ENCODE data around the gene RNF169.

RNF169 gene

DNA sequence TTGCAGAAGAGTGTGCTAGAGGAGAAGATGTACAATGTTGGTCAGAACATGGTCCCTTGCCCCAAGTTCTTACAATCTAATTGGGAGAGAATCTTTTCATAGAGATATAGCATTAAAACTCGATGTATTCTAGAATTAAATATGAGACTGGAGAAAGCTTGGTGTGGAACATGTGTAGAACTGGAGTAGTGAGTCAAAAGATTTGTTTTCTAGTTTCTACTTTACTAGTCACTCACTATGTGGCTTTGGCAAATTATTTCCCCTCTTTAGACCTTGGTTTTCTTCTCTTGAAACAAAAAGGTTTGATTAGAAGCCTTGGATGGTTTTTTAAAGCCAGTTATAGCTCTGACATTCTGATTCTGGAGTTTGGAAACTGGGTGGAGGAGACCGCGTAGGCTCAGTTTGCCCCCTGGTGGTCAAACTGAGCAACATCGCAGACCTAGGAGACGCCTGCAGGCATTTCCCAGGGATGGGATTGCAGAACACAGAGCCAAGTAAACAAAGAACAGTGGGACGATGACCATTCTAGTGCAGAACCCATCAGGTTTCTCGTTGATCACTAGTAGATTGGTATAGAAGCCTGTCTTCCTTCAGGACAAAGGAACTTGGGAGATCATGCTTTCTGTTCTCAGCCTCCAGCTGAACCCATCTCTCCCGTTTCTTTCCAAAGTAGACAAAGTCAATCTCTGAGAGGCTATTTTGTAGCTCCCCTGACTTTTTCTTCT, 8.9 kb upstream of the RNF169 start:
- DNase-seq (ENCODE audit: extremely low read depth, low read depth), result no peak
- TF ChIP-seq CTCF (IDR thresholded peaks at IDR 0.05; ENCODE audit: low read depth, low read length, missing control alignments), result peak; percentile 91
- no peak overlapping the region for H3K4me3 ChIP-seq (replicated peaks; ENCODE audit: low read depth, low read length)

DNA sequence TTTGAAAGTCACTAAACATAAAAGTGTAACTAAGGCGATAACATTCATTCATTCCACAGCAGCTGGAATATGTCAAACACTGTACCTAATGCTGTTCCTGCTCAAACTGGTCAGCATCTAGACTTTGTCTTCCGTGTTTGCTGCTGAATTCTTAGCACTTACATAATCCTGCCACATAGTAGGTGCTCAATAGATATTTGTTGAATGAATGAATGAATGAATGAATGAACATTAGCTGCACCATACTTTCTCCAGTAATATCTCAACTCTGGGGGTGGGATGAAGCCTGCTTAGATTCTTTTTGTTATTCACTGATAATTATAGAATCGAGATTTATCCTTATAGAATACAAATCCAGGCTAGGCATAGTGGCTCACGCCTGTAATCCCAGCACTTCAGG, 6.6 kb upstream of the RNF169 start:
- no peak for TF ChIP-seq CTCF (IDR thresholded peaks at IDR 0.05; ENCODE audit: low read depth, low read length, missing control alignments)
- no peak for DNase-seq (ENCODE audit: extremely low read depth, low read depth)
- no peak overlapping the region for H3K4me3 ChIP-seq (replicated peaks; ENCODE audit: low read depth, low read length)

- H3K4me3 ChIP-seq (replicated peaks; ENCODE audit: low read depth, low read length), result no peak overlapping the region
These were observed 5.0 kb upstream of the RNF169 start for GRCh38 chr11:74743640-74744039.

DNA sequence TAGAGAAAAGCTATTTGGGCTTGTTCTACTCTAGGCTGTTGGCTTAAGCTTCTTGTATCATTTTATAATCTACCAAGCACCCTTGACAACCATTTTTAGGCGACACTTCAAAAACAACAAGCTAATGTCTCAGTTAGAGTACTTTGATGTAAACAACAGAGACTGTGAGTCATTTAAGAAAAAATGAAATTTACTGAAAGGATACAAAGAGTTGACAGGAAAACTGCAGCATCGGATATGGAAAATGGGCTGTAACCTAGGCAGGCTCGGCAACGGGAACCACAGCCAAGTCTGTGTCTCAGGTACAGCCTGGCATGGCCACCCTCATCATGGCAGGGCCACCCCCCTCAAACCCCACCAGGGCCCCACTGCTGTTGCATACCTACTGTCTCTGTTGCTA, 4.4 kb upstream of the RNF169 start:
- no peak overlapping the region for H3K4me3 ChIP-seq (replicated peaks; ENCODE audit: low read depth, low read length)
- DNase-seq (ENCODE audit: extremely low read depth, low read depth), result no peak
- TF ChIP-seq CTCF (IDR thresholded peaks at IDR 0.05; ENCODE audit: low read depth, low read length, missing control alignments), result no peak

More at GRCh38 chr11:74743640-74744039, 5.0 kb upstream of the RNF169 start:
- no peak for DNase-seq (ENCODE audit: extremely low read depth, low read depth)
- TF ChIP-seq CTCF (IDR thresholded peaks at IDR 0.05; ENCODE audit: low read depth, low read length, missing control alignments), result no peak

- H3K4me3 ChIP-seq (replicated peaks; ENCODE audit: low read depth, low read length), result no peak overlapping the region
- no peak for DNase-seq (ENCODE audit: extremely low read depth, low read depth)
- TF ChIP-seq CTCF (IDR thresholded peaks at IDR 0.05; ENCODE audit: low read depth, low read length, missing control alignments), result no peak
These were observed 1.8 kb upstream of the RNF169 start for GRCh38 chr11:74746868-74747267.

DNA sequence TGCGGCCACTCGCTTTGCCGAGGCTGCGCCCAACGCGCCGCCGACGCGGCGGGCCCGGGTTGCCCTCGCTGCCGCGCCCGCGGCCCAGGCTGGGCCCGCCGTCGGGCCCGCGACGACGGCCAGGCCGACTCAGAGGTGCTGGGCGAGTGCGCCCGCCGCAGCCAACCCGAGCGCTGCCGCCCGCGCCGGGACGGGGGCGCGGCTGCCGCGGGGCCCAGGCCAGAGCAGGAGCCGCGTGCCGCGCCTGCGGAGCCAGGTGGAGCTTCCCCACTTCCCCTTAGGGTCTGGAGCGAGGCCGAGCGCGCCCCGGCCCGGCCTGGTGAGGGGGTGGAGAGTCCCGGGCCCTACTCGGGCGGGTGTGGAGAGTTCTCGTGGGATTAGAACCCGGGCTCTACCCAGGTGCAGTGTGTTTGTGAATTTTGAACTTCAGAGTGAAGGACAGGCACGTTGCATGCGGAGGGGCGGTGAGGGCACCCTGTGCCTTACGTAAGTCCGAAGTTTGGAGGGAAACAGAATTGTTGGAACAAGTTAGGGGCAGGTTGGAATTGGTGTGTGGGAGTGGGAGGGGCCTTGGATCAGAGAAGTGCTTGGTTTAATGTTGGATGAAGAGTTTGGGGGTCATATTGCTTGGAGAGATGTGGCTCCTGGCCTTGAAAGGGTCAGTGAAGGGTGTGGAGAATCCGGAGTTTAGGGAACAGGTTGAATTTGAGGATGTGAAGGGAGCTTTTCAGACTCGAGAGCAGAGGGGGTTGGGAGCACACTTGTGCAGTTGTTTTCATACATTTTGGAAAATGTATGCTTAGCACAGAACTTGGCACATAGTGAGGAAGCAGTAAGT, 697 bp downstream of the RNF169 start:
- DNase-seq (ENCODE audit: extremely low read depth, low read depth), result no peak
- peak overlapping the region; percentile 81 for H3K4me3 ChIP-seq (replicated peaks; ENCODE audit: low read depth, low read length)
- TF ChIP-seq CTCF (IDR thresholded peaks at IDR 0.05; ENCODE audit: low read depth, low read length, missing control alignments), result no peak

All from HFF-Myc (cell line).